ENCODE results near the gene SLCO3A1. TPM values are rescaled to one million over a fixed set of nuclear protein-coding genes. Genes with fewer than 3 reads are reported as not detected.

SLCO3A1 gene
- total and polyA plus RNA-seq, 10 donors, result 7.5 to 79.5 (median 40.7) TPM

DNA sequence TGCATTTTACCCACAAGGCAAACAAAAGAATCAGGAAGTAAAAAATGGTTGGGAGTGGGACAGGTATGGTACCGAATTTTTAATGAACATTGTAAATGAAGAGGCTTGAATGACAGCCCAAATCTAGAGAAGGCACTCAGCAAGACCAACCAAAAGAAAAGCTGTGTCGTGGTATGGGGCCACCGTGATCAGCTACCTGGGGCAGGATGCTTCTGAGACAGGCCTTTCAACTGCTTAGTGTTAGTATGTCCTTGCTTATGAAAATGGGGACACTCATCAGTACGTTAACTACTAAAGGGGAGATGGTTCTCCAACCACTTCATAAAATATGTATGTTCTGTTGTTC, 311.5 kb downstream of the SLCO3A1 start:
- Histone ChIP-seq H3K27ac (no peak overlapping the region), H3K27me3 (replicated peaks in 1 of 7) (no peaks in the 10 kb centered on the region), H3K4me3 (no peak overlapping the region), H3K9me3 (no peaks in the 10 kb centered on the region), H3K36me3 (peaks cover 0 to 86% (median 9%) of the 10 kb centered on the region in 6 donors), H3K4me1 (no peaks in the 10 kb centered on the region)
- intact Hi-C loops (cut with DNase I; ENCODE audit: low total_unique reads), result no loop called here
- 67 to 91% (median 87%) methylated on average over 4 of the region's 4 CpGs for WGBS, 5 donors
- no peak for DNase-seq
- no peak for TF ChIP-seq POLR2A (IDR thresholded peaks at IDR 0.05)
- TF ChIP-seq POLR2AphosphoS5 (IDR thresholded peaks at IDR 0.05), result no peak
- TF ChIP-seq, protein P1, sequence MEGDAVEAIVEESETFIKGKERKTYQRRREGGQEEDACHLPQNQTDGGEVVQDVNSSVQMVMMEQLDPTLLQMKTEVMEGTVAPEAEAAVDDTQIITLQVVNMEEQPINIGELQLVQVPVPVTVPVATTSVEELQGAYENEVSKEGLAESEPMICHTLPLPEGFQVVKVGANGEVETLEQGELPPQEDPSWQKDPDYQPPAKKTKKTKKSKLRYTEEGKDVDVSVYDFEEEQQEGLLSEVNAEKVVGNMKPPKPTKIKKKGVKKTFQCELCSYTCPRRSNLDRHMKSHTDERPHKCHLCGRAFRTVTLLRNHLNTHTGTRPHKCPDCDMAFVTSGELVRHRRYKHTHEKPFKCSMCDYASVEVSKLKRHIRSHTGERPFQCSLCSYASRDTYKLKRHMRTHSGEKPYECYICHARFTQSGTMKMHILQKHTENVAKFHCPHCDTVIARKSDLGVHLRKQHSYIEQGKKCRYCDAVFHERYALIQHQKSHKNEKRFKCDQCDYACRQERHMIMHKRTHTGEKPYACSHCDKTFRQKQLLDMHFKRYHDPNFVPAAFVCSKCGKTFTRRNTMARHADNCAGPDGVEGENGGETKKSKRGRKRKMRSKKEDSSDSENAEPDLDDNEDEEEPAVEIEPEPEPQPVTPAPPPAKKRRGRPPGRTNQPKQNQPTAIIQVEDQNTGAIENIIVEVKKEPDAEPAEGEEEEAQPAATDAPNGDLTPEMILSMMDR (IDR thresholded peaks at IDR 0.05 in 8 of 11, conservative IDR thresholded peaks at IDR 0.05 in 3 of 11), result no peak

DNA sequence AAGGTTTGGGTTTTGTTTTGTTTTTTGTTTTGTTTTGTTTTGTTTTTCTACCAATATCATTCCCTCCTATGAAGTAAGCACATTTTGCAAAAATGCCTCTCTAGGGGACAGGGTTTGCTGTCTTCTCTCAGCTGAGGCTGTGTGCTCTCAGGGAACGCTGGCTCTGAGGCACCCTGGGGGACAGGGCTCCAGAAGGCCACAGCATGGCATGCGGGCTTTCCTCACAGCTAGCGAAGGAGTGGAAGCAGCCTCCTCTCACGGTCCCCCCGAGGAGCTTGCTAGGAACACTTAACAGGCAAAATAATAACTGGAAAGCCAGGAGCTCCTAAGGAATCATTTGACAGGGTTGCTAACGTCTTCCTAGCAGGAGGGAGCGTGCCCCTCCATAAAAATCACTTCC, 312.5 kb downstream of the SLCO3A1 start:
- H3K9me3 ChIP-seq, result no peaks in the 10 kb centered on the region
- no peak overlapping the region for H3K27ac ChIP-seq
- H3K4me1 ChIP-seq, result no peaks in the 10 kb centered on the region
- H3K4me3 ChIP-seq, result no peak overlapping the region
- no peaks in the 10 kb centered on the region for H3K27me3 ChIP-seq (replicated peaks in 1 of 7)
- DNase-seq, result no peak
- TF ChIP-seq, protein P1 (IDR thresholded peaks at IDR 0.05 in 8 of 11, conservative IDR thresholded peaks at IDR 0.05 in 3 of 11), result no peak
- no peak for TF ChIP-seq POLR2A (IDR thresholded peaks at IDR 0.05)
- no peak for TF ChIP-seq POLR2AphosphoS5 (IDR thresholded peaks at IDR 0.05)
- peaks cover 0 to 76% (median 9%) of the 10 kb centered on the region in 6 donors for H3K36me3 ChIP-seq
- intact Hi-C loops (cut with DNase I; ENCODE audit: low total_unique reads), result no loop called here
- 76 to 85% (median 80%) methylated on average over 7 of the region's 7 CpGs for WGBS, 5 donors

DNA sequence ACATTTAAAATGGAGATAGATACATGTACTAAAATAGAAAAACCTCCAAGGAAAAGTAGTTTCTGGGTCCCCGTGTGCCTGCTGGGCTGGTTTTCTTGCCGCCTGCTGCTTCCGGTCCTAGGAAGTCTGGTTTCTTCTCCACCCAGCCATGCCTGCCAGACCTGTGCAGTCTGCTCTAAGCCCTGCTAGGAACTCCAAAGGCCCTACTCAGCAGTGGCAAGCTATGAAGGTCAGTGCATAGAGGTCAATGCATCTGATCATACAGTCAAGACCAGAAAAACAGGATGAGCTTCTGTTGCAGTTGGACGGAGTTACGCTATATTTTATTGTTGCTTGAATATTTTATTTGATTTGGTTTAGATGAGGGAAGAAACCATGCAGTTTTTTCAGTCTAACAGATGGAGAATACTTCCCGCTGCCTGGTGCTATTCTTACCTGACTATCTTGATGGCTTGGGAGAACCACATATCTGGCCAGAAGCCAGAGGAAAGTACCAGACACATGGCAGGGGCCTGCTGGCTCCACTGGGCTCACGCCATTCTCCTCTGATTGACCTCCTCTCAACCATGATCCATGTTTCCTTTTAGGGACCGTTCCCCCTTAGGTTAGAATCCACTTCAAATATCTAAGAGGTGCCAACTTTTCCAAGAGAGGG, 313.4 kb downstream of the SLCO3A1 start:
- intact Hi-C loops (cut with DNase I; ENCODE audit: low total_unique reads), result no loop called here
- H3K27ac ChIP-seq, result no peak overlapping the region
- WGBS, 5 donors, result 82 to 89% (median 85%) methylated on average over 8 of the region's 8 CpGs

DNA sequence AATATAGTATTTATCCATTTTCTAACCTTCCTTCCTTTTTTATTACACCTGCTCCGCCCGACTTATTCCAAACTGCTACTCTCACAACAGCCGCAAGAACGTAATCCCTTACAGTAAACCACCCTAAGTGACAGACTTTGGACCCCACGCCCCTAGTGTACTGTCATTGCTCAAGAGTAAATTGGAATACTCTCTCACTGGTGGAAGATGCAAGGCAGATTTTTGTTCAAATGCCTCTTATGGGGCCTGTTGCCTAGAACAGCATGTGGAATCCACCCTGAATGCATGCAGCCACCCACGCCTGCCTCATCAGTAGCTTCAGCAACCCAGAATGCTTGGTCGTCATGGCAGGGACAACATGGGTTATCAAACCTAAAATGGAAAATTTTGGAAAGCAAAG, 313.9 kb downstream of the SLCO3A1 start:
- H3K36me3 ChIP-seq, result peaks cover 0 to 62% (median 7%) of the 10 kb centered on the region in 6 donors
- no peak overlapping the region for H3K4me3 ChIP-seq
- 86 to 100% (median 94%) methylated on average over 7 of the region's 7 CpGs for WGBS, 5 donors
- no peaks in the 10 kb centered on the region for H3K9me3 ChIP-seq
- H3K27me3 ChIP-seq (replicated peaks in 1 of 7), result no peaks in the 10 kb centered on the region
- intact Hi-C loops (cut with DNase I; ENCODE audit: low total_unique reads), result no loop called here
- TF ChIP-seq, protein P1 (IDR thresholded peaks at IDR 0.05 in 8 of 11, conservative IDR thresholded peaks at IDR 0.05 in 3 of 11), result no peak
- TF ChIP-seq POLR2A (IDR thresholded peaks at IDR 0.05) (no peak), POLR2AphosphoS5 (IDR thresholded peaks at IDR 0.05) (no peak)
- H3K27ac ChIP-seq, result no peak overlapping the region
- DNase-seq, result no peak
- H3K4me1 ChIP-seq, result no peaks in the 10 kb centered on the region

More for the DNA sequence above, 313.4 kb downstream of the SLCO3A1 start:
- Histone ChIP-seq H3K36me3 (peaks cover 0 to 68% (median 9%) of the 10 kb centered on the region in 6 donors), H3K9me3 (no peaks in the 10 kb centered on the region), H3K4me1 (no peaks in the 10 kb centered on the region), H3K27me3 (replicated peaks in 1 of 7) (no peaks in the 10 kb centered on the region), H3K4me3 (no peak overlapping the region)
- DNase-seq, result no peak
- TF ChIP-seq POLR2AphosphoS5 (IDR thresholded peaks at IDR 0.05) (no peak), POLR2A (IDR thresholded peaks at IDR 0.05) (no peak)
- TF ChIP-seq, protein P1 (IDR thresholded peaks at IDR 0.05 in 8 of 11, conservative IDR thresholded peaks at IDR 0.05 in 3 of 11), result no peak
